ENCODE measurements around the gene HERPUD1. TPM values are rescaled to one million over a fixed set of nuclear protein-coding genes. Genes with fewer than 3 reads are reported as not detected.

Gene HERPUD1
- polyA plus RNA-seq, 1 of the 3 experiments (the other 2 are of a cell fraction) = 46.3 TPM

DNA sequence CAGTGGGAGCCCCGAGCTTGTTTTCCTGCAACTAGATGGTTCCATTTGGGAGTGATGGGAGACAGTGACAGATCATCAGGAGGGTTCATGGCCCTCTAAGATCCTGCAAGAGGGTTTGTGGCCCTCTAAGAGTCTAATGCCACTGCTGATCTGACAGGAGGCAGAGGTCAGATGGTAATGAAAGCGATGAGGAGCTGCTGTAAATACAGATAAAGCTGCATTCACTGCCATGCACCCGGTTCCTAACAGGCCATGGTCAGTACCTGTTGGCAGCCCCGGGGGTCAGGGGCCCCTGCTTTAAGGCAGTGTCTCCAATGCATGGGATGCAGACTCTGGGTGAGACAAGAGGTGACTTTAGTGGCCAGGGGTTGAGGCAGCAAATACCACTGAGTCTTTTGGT is 36.1 kb upstream of the HERPUD1 start:
- H3K36me3 ChIP-seq (replicated peaks in 1 of 2; ENCODE audit: control insufficient read depth in 1 of 2, insufficient read depth in 2 of 2, low read length in 1 of 2) = no peaks in the 10 kb centered on the region
- no peak overlapping the region for H2AFZ ChIP-seq (ENCODE audit: low read depth)
- no peak for DNase-seq
- no peaks in the 10 kb centered on the region for H4K20me1 ChIP-seq (ENCODE audit: insufficient read depth)
- H3F3A ChIP-seq (replicated peaks; ENCODE audit: insufficient read depth) = no peaks in the 10 kb centered on the region
- no peaks in the 10 kb centered on the region for H3K79me2 ChIP-seq (ENCODE audit: insufficient read depth)
- no peaks in the 10 kb centered on the region for H3K4me1 ChIP-seq (ENCODE audit: control insufficient read depth in 1 of 2, insufficient read depth in 2 of 2, low read depth in 1 of 2, low read length in 1 of 2)
- H3K4me3 ChIP-seq (ENCODE audit: low read depth in 2 of 2, low read length in 1 of 2) = no peak overlapping the region
- no peak overlapping the region for H3K27ac ChIP-seq (ENCODE audit: low read depth in 2 of 2, low read length in 1 of 2)
- 52% methylated on average over 4 of the region's 4 CpGs for WGBS (ENCODE audit: low lambda C conversion rate)
- ChIA-PET POLR2A (interaction anchor here (0.9 kb wide), 1 partner anchor 21 kb away, joined by 3 read pairs; no protein-coding TSS in a partner anchor), CTCF (interaction anchor here (0.8 kb wide), 1 partner anchor 36 kb away, joined by 3 read pairs; no protein-coding TSS in a partner anchor)
- H3K4me2 ChIP-seq = no peak overlapping the region
- no peaks in the 10 kb centered on the region for H3K9me2 ChIP-seq
- TF ChIP-seq TEAD4 (IDR thresholded peaks at IDR 0.05; ENCODE audit: borderline replicate concordance, insufficient read depth) = no peak
- H3K9ac ChIP-seq = no peak overlapping the region
- no peaks in the 10 kb centered on the region for H3K27me3 ChIP-seq (ENCODE audit: insufficient read depth)
- H3K9me3 ChIP-seq = no peaks in the 10 kb centered on the region

DNA sequence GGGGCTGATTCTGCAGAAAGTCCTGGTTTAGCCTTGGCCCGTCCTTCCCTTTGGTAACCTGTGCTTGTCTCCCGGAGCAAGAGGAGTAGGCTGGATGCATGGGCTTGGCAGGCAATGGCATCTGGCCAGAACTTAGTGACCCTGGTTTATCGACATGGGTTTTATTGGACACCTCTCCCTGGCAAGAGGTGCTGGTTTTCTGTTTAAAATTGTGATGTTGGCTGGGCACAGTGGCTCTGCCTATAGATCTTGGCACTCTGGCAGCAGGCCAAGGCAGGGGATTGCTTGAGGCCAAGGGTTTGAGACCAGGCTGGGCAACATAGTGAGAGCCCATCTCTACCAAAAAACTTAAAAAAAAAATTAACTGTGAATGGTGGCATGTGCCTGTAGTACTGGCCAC is 35.7 kb upstream of the HERPUD1 start:
- POLR2A ChIA-PET = no interaction called here
- no peak for DNase-seq
- Histone ChIP-seq H3K36me3 (replicated peaks in 1 of 2; ENCODE audit: control insufficient read depth in 1 of 2, insufficient read depth in 2 of 2, low read length in 1 of 2) (no peaks in the 10 kb centered on the region), H3K9me2 (no peaks in the 10 kb centered on the region), H3K9me3 (no peaks in the 10 kb centered on the region), H3K4me2 (no peak overlapping the region), H3K4me3 (ENCODE audit: low read depth in 2 of 2, low read length in 1 of 2) (no peak overlapping the region), H3K4me1 (ENCODE audit: control insufficient read depth in 1 of 2, insufficient read depth in 2 of 2, low read depth in 1 of 2, low read length in 1 of 2) (no peaks in the 10 kb centered on the region), H3K27me3 (ENCODE audit: insufficient read depth) (no peaks in the 10 kb centered on the region), H3F3A (replicated peaks; ENCODE audit: insufficient read depth) (no peaks in the 10 kb centered on the region), H4K20me1 (ENCODE audit: insufficient read depth) (no peaks in the 10 kb centered on the region), H3K79me2 (ENCODE audit: insufficient read depth) (no peaks in the 10 kb centered on the region), H2AFZ (ENCODE audit: low read depth) (no peak overlapping the region), H3K27ac (ENCODE audit: low read depth in 2 of 2, low read length in 1 of 2) (no peak overlapping the region), H3K9ac (no peak overlapping the region)
- CTCF ChIA-PET = interaction anchor here (0.8 to 0.9 kb wide), 2 partner anchors 9 to 35 kb away, joined by 3 read pairs; no protein-coding TSS in a partner anchor
- TF ChIP-seq NFIC (IDR thresholded peaks at IDR 0.05; ENCODE audit: borderline replicate concordance) = no peak
- TF ChIP-seq TAF1 (IDR thresholded peaks at IDR 0.05; ENCODE audit: borderline replicate concordance, low read depth, low read length) = no peak
- TF ChIP-seq GATA2 (CRISPR knock-in tag; IDR thresholded peaks at IDR 0.05) = no peak
- no peak for TF ChIP-seq POLR2AphosphoS5 (IDR thresholded peaks at IDR 0.05; ENCODE audit: low read depth, low read length)
- TF ChIP-seq, protein P1, sequence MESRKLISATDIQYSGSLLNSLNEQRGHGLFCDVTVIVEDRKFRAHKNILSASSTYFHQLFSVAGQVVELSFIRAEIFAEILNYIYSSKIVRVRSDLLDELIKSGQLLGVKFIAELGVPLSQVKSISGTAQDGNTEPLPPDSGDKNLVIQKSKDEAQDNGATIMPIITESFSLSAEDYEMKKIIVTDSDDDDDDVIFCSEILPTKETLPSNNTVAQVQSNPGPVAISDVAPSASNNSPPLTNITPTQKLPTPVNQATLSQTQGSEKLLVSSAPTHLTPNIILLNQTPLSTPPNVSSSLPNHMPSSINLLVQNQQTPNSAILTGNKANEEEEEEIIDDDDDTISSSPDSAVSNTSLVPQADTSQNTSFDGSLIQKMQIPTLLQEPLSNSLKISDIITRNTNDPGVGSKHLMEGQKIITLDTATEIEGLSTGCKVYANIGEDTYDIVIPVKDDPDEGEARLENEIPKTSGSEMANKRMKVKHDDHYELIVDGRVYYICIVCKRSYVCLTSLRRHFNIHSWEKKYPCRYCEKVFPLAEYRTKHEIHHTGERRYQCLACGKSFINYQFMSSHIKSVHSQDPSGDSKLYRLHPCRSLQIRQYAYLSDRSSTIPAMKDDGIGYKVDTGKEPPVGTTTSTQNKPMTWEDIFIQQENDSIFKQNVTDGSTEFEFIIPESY (IDR thresholded peaks at IDR 0.05; ENCODE audit: borderline replicate concordance, low read depth) = no peak
- TF ChIP-seq RXRA (IDR thresholded peaks at IDR 0.05; ENCODE audit: borderline replicate concordance, low read depth) = no peak
- TF ChIP-seq FOSL2 (IDR thresholded peaks at IDR 0.05; ENCODE audit: borderline replicate concordance, low read depth) = no peak
- TF ChIP-seq SMC3 (IDR thresholded peaks at IDR 0.05; ENCODE audit: low read depth, low read length) = no peak
- no peak for TF ChIP-seq JUND (IDR thresholded peaks at IDR 0.05)
- TF ChIP-seq, protein P2, sequence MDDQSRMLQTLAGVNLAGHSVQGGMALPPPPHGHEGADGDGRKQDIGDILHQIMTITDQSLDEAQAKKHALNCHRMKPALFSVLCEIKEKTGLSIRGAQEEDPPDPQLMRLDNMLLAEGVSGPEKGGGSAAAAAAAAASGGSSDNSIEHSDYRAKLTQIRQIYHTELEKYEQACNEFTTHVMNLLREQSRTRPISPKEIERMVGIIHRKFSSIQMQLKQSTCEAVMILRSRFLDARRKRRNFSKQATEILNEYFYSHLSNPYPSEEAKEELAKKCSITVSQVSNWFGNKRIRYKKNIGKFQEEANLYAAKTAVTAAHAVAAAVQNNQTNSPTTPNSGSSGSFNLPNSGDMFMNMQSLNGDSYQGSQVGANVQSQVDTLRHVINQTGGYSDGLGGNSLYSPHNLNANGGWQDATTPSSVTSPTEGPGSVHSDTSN (IDR thresholded peaks at IDR 0.05) = no peak
- TF ChIP-seq, protein P3, sequence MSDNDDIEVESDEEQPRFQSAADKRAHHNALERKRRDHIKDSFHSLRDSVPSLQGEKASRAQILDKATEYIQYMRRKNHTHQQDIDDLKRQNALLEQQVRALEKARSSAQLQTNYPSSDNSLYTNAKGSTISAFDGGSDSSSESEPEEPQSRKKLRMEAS (IDR thresholded peaks at IDR 0.05; ENCODE audit: low read depth) = no peak
- no peak for TF ChIP-seq RFX5 (IDR thresholded peaks at IDR 0.05; ENCODE audit: low read length)
- no peak for TF ChIP-seq SIN3A (IDR thresholded peaks at IDR 0.05; ENCODE audit: borderline replicate concordance, low read depth, low read length)
- TF ChIP-seq TEAD4 (IDR thresholded peaks at IDR 0.05; ENCODE audit: borderline replicate concordance, insufficient read depth) = no peak
- TF ChIP-seq YY1 (IDR thresholded peaks at IDR 0.05; ENCODE audit: low read depth) = no peak
- TF ChIP-seq GABPA (IDR thresholded peaks at IDR 0.05; ENCODE audit: low read depth) = no peak
- no peak for TF ChIP-seq EZH2phosphoT487 (IDR thresholded peaks at IDR 0.05; ENCODE audit: borderline replicate concordance, low read depth)
- no peak for TF ChIP-seq CHD2 (IDR thresholded peaks at IDR 0.05; ENCODE audit: low read length, partially characterized antibody)
- TF ChIP-seq USF1 (IDR thresholded peaks at IDR 0.05; ENCODE audit: borderline replicate concordance, low read depth) = no peak
- no peak for TF ChIP-seq USF2 (IDR thresholded peaks at IDR 0.05; ENCODE audit: borderline replicate concordance, low read depth, low read length)
- 68% methylated on average over 2 of the region's 3 CpGs for WGBS (ENCODE audit: low lambda C conversion rate)

Data from SK-N-SH (cell line).